B cell (primary cell): ENCODE data around the gene EIF3A. TPM values are rescaled to one million over a fixed set of nuclear protein-coding genes. Genes with fewer than 3 reads are reported as not detected.

Source experiments
- ATAC-seq: fragments of 200-7000 bp; cut with Tn5 transposase; one replicate; pipeline ENCODE4 v1.10.0; 2021; ENCODE audit warnings: low read depth, mild to moderate bottlenecking, moderate number of reproducible peaks, moderate library complexity
- CTCF ChIA-PET: fragments of 350-600 bp; sonication (Branson Sonifier 250); formaldehyde crosslinking; loops from one replicate; lab custom pipeline; 2021; ENCODE audit warnings: antibody characterized with exemption, inconsistent platforms; lab: Charles Lee
- POLR2A ChIA-PET: fragments of 350-600 bp; sonication (Branson Sonifier 250); formaldehyde crosslinking; loops from one replicate; lab custom pipeline; 2021; ENCODE audit warnings: antibody characterized with exemption; lab: Charles Lee
- DNase-seq: peaks from one replicate; pipeline ENCODE4 v3.0.0; 2013
- H2AFZ ChIP-seq: 2 replicates; pipeline ENCODE4 v1.6.1; 2012; ENCODE audit warnings: mild to moderate bottlenecking, low read depth, low read length; ENCODE audit not compliant: insufficient read depth, poor library complexity, severe bottlenecking
- H3K27ac ChIP-seq, 2 donors: 1 replicate in 1 of 2; 2 replicates in 1 of 2; pipeline ENCODE4 v1.5.1; 2012 to 2013; ENCODE audit warnings: low read length in 2 of 2, mild to moderate bottlenecking in 2 of 2, moderate library complexity in 1 of 2
- H3K27me3 ChIP-seq, 4 experiments: fragments of 200-600 bp in 1 of 4; sonication (generic) in 1 of 4; replicated peaks in 1 of 4; 1 replicate in 2 of 4; 2 replicates in 2 of 4; pipeline versions ENCODE4 v1.6.1 to v1.7.0; 2013 to 2016; ENCODE audit warnings: low read length in 3 of 4, mild to moderate bottlenecking in 2 of 4, mixed read lengths in 1 of 4, moderate library complexity in 1 of 4; ENCODE audit not compliant: insufficient read depth in 4 of 4, control insufficient read depth in 3 of 4; ENCODE audit errors: control extremely low read depth in 1 of 4
- H3K36me3 ChIP-seq, 2 experiments: replicated peaks in 1 of 2; 1 replicate in 1 of 2; 2 replicates in 1 of 2; pipeline versions ENCODE4 v1.6.1 to v1.7.1; 2013; ENCODE audit warnings: low read length in 1 of 2; ENCODE audit not compliant: insufficient read depth in 2 of 2, control insufficient read depth in 1 of 2; ENCODE audit errors: control extremely low read depth in 1 of 2, extremely low read depth in 1 of 2
- H3K4me1 ChIP-seq, 2 donors: fragments of 200-600 bp in 1 of 2; sonication (generic) in 1 of 2; 1 replicate in 1 of 2; 2 replicates in 1 of 2; pipeline versions ENCODE4 v1.5.1 to v1.6.1; 2013 to 2017; ENCODE audit warnings: low read length in 2 of 2; ENCODE audit not compliant: control insufficient read depth in 2 of 2, insufficient read depth in 2 of 2
- H3K4me2 ChIP-seq: replicated peaks from 2 replicates; pipeline ENCODE3; 2012; ENCODE audit warnings: mild to moderate bottlenecking, low read depth, low read length; ENCODE audit not compliant: poor library complexity, severe bottlenecking
- H3K4me3 ChIP-seq, 5 experiments: fragments of 200-600 bp in 1 of 5; sonication (generic) in 1 of 5; 1 replicate in 3 of 5; 2 replicates in 2 of 5; pipeline versions ENCODE4 v1.5.1 to v1.7.0; 2011 to 2016; ENCODE audit warnings: low read length in 4 of 5, mild to moderate bottlenecking in 4 of 5, low read depth in 2 of 5, control low read depth in 1 of 5, moderate library complexity in 1 of 5; ENCODE audit not compliant: insufficient read depth in 1 of 5; ENCODE audit errors: control extremely low read depth in 1 of 5, extremely low read depth in 1 of 5
- H3K79me2 ChIP-seq: fragments of 200-600 bp; sonication (generic); one replicate; pipeline ENCODE4 v1.6.0; 2016; ENCODE audit warnings: low read length; ENCODE audit not compliant: control insufficient read depth, insufficient read depth
- H3K9ac ChIP-seq: fragments of 200-600 bp; sonication (generic); 2 replicates; pipeline ENCODE4 v1.6.1; 2017; ENCODE audit warnings: mild to moderate bottlenecking, low read length, moderate library complexity
- H3K9me3 ChIP-seq, 3 donors: one replicate each; pipeline versions ENCODE4 v1.6.1 to v1.7.1; 2013; ENCODE audit warnings: low read length in 2 of 3; ENCODE audit not compliant: control insufficient read depth in 2 of 3, insufficient read depth in 1 of 3; ENCODE audit errors: control extremely low read depth in 1 of 3
- H4K20me1 ChIP-seq: 2 replicates; pipeline ENCODE4 v1.6.0; 2012; ENCODE audit warnings: mild to moderate bottlenecking, low read length; ENCODE audit not compliant: insufficient read depth, control insufficient read depth, poor library complexity, severe bottlenecking
- H3K27ac Mint-ChIP-seq: one replicate; pipeline ENCODE4 v1.8.0; 2021; ENCODE audit warnings: mixed read lengths
- H3K27me3 Mint-ChIP-seq: one replicate; pipeline ENCODE4 v1.8.0; 2021; ENCODE audit warnings: mixed read lengths
- H3K4me1 Mint-ChIP-seq: one replicate; pipeline ENCODE4 v1.8.0; 2021; ENCODE audit warnings: mixed read lengths
- H3K4me3 Mint-ChIP-seq: one replicate; pipeline ENCODE4 v1.8.0; 2021; ENCODE audit warnings: mixed read lengths
- H3K9me3 Mint-ChIP-seq: one replicate; pipeline ENCODE4 v1.8.0; 2022; ENCODE audit warnings: mixed read lengths; ENCODE audit not compliant: insufficient read depth
- CTCF ChIP-seq: fragments of 200-600 bp; IDR thresholded peaks from one replicate; pipeline ENCODE4 v1.8.0; 2022; ENCODE audit warnings: antibody characterized with exemption, mild to moderate bottlenecking
- EZH2 ChIP-seq: IDR thresholded peaks from 2 replicates; pipeline ENCODE4 v1.6.1; 2012; ENCODE audit warnings: borderline replicate concordance, low read depth, mild to moderate bottlenecking, moderate library complexity, low read length; ENCODE audit not compliant: insufficient read depth, poor library complexity, severe bottlenecking
- WGBS: methylation state at CpG from one replicate; pipeline ENCODE4 v1.1.5; 2013; ENCODE audit warnings: missing lambda C conversion rate; ENCODE audit not compliant: insufficient coverage; 5-methylcytosine and 5-hydroxymethylcytosine counted together
- intact Hi-C: fragments of 100-400 bp; cut with micrococcal nuclease; formaldehyde crosslinking; loops from one replicate; pipeline ENCODE4 v1.10.0; 2022
- polyA plus RNA-seq: library from polyadenylated mRNA; depleted of rRNA; stranded (reverse); fragments of >200 nt; gene quantifications from 2 replicates; pipeline ENCODE4 v1.2.3, GENCODE V29; 2012
- total RNA-seq, 2 donors: library from RNA; stranded (reverse); fragments of 120-200 nt in 1 of 2; gene quantifications; 1 replicate in 1 of 2; 2 replicates in 1 of 2; pipeline versions ENCODE4 v1.2.3 to v1.2.4, GENCODE V29; 2013 to 2022

The EIF3A gene
- total and polyA plus RNA-seq, 2 donors (not counting 1 experiment from before 2014, with no cell fraction given), result 8.8 to 94.5 TPM

DNA sequence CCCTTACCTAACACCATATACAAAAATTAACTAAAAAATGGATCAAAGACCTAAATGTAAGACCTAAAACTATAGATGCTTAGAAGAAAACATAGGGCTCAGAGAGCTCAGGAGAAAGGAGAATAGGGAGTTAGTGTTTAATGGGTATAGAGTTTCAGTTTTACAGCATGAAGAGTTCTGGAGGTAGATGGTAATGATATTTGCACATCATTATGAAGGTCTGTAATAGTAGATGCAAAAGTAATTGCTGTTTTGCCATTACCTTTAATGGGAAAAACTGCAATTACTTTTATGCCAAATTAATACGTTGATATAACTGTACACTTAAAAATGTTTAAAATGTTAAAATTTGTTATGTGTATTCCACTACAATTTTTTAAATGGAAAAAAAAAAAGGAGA, 90.3 kb downstream of the EIF3A start:
- Histone ChIP-seq H4K20me1 (no peaks in the 10 kb centered on the region), H3K4me2 (no peak overlapping the region), H3K36me3 (no peaks in the 10 kb centered on the region), H3K4me1 (no peaks in the 10 kb centered on the region), H3K79me2 (no peaks in the 10 kb centered on the region), H3K27ac (no peak overlapping the region), H3K9me3 (peaks cover 1 to 16% (median 5%) of the 10 kb centered on the region in 3 donors), H2AFZ (no peak overlapping the region), H3K4me3 (no peak overlapping the region), H3K27me3 (peaks cover 0 to 8% (median 0%) of the 10 kb centered on the region in 4 experiments), H3K9ac (no peak overlapping the region)
- TF ChIP-seq EZH2 (no peak), CTCF (no peak)
- ATAC-seq (no peak), DNase-seq (no peak)
- no CpG with 5 or more reads among the region's 1 CpG for WGBS
- Mint-ChIP-seq H3K4me1 (peaks cover 4% of the 10 kb centered on the region), H3K27ac (no peak overlapping the region), H3K4me3 (no peak overlapping the region), H3K9me3 (peaks cover 3% of the 10 kb centered on the region), H3K27me3 (peaks cover 5% of the 10 kb centered on the region)
- ChIA-PET POLR2A (no interaction called here), CTCF (no interaction called here)
- intact Hi-C loops, result no loop called here

DNA sequence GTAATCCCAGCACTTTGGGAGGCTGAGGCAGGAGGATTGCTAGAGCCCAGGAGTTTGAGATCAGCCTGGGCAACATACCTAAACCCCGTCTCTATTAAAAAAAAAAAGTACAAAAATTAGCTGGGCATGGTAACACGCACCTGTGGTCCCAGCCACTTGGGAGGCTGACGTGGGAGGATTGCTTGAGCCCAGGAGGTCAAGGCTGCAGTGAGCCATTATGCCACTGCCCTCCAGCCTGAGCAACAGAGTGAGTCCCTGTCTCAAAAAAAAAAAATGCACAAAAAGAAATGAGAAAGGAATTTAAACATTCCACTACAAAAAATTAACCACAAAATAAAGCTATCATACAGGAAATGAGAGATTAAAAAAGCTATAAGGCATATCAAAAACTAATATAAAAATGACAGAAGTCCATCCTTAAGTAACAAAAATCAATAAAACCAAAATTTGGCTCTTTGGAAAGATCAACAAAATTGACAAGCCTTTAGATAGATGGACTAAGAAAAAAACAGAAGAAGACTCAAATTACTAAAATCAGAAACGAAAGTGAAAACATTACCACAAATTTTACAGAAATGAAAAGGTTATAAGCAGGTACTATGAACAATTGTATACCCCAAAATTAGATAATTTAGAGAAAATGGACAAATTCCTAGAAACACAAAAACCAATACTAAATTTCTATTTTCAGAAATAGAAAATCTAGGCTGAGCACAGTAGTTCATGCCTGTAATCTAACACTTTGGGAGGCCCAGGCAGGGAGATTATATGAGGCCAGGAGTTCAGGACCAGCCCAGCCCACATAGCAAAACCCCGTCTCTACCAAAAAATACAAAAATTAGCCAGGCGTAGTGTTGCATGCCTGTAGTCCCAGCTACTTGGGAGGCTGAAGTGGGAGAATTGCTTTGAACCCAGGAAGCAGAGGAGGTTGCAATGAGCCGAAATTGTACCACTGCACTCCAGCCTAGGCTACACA, 93.5 kb downstream of the EIF3A start:
- POLR2A ChIA-PET, result no interaction called here
- no peak for ATAC-seq
- no peak overlapping the region for H3K27ac Mint-ChIP-seq

More for the DNA sequence above, 93.5 kb downstream of the EIF3A start:
- DNase-seq, result no peak
- H3K4me3 ChIP-seq, result no peak overlapping the region
- no peak overlapping the region for H3K9ac ChIP-seq
- CTCF ChIA-PET, result no interaction called here
- Mint-ChIP-seq H3K9me3 (peaks cover 8% of the 10 kb centered on the region), H3K4me1 (peaks cover 4% of the 10 kb centered on the region), H3K4me3 (no peak overlapping the region), H3K27me3 (peaks cover 6% of the 10 kb centered on the region)
- no peak for TF ChIP-seq CTCF
- no peaks in the 10 kb centered on the region for H4K20me1 ChIP-seq
- no peak overlapping the region for H3K4me2 ChIP-seq
- H3K36me3 ChIP-seq, result no peaks in the 10 kb centered on the region
- H3K27me3 ChIP-seq, result no peaks in the 10 kb centered on the region
- no peaks in the 10 kb centered on the region for H3K4me1 ChIP-seq
- intact Hi-C loops, result no loop called here
- H3K79me2 ChIP-seq, result no peaks in the 10 kb centered on the region
- H2AFZ ChIP-seq, result no peak overlapping the region
- no peak overlapping the region for H3K27ac ChIP-seq
- WGBS, result 67% methylated on average over 4 of the region's 7 CpGs
- H3K9me3 ChIP-seq, result peaks cover 1 to 28% (median 5%) of the 10 kb centered on the region in 3 donors
